HG03521 (cell line): ENCODE data around the gene S100A7A.
"Not testable (repeated sequence)": the region's sequence is repeated elsewhere in the genome, so short reads cannot be mapped to it uniquely, and the experiment has no call there.

Experiments used
- ATAC-seq: cut with Tn5 transposase; IDR thresholded peaks from one replicate; pipeline ENCODE4 v1.9.1; 2021; ENCODE audit warnings: mild to moderate bottlenecking, moderate library complexity; ENCODE audit not compliant: unreplicated experiment

S100A7A gene

GRCh38 chr1:153394391-153394790, 21.9 kb upstream of the S100A7A start:
- no peak for ATAC-seq

GRCh38 chr1:153395136-153395685, 21.1 kb upstream of the S100A7A start:
- ATAC-seq = no peak

- ATAC-seq = no peak
These were observed 20.5 kb upstream of the S100A7A start for GRCh38 chr1:153395776-153396175.

GRCh38 chr1:153396461-153396860, 19.9 kb upstream of the S100A7A start:
- ATAC-seq = no peak

GRCh38 chr1:153397051-153397923, 19.0 kb upstream of the S100A7A start:
- ATAC-seq = no peak

GRCh38 chr1:153397924-153398651, 18.2 kb upstream of the S100A7A start:
- ATAC-seq = no peak

- ATAC-seq = no peak
These were observed 16.8 kb upstream of the S100A7A start for GRCh38 chr1:153399401-153400055.

GRCh38 chr1:153400244-153400643, 16.1 kb upstream of the S100A7A start:
- no peak for ATAC-seq

- no peak for ATAC-seq
These were observed 14.9 kb upstream of the S100A7A start for GRCh38 chr1:153401461-153401860.

- no peak for ATAC-seq
These were observed 14.1 kb upstream of the S100A7A start for GRCh38 chr1:153402226-153402625.

GRCh38 chr1:153403421-153404085, 12.8 kb upstream of the S100A7A start:
- no peak for ATAC-seq

GRCh38 chr1:153404086-153404635, 12.2 kb upstream of the S100A7A start:
- ATAC-seq = no peak

- ATAC-seq = no peak
These were observed 11.6 kb upstream of the S100A7A start for GRCh38 chr1:153404768-153405167.

- not testable (repeated sequence) for ATAC-seq
These were observed 10.3 kb upstream of the S100A7A start for GRCh38 chr1:153405825-153406599.

GRCh38 chr1:153407274-153407673, 9.0 kb upstream of the S100A7A start:
- ATAC-seq = not testable (repeated sequence)

GRCh38 chr1:153413961-153414360, 2.4 kb upstream of the S100A7A start:
- ATAC-seq = not testable (repeated sequence)

- no peak for ATAC-seq
These were observed 992 bp downstream of the S100A7A start for GRCh38 chr1:153417136-153417888.

- not testable (repeated sequence) for ATAC-seq
These were observed 2.6 kb downstream of the S100A7A start for GRCh38 chr1:153418758-153419435.
